PC-3 (cell line): ENCODE measurements around the gene MED6.

ENCODE experiments used
- CTCF ChIP-seq: fragments of 300-600 bp; sonication (generic); conservative IDR thresholded peaks from 2 replicates; pipeline ENCODE4 v1.5.1; 2017; ENCODE audit warnings: antibody characterized with exemption, low read depth, mild to moderate bottlenecking, low read length
- EZH2 ChIP-seq: fragments of 300-600 bp; sonication (generic); IDR thresholded peaks from one replicate; pipeline ENCODE4 v1.6.1; 2017; ENCODE audit warnings: antibody characterized with exemption, mild to moderate bottlenecking, low read length; ENCODE audit not compliant: unreplicated experiment
- EZH2phosphoT487 ChIP-seq: fragments of 300-600 bp; sonication (generic); IDR thresholded peaks from 2 replicates; pipeline ENCODE4 v1.6.1; 2018; ENCODE audit warnings: mild to moderate bottlenecking, antibody characterized with exemption, low read length, borderline replicate concordance

DNA sequence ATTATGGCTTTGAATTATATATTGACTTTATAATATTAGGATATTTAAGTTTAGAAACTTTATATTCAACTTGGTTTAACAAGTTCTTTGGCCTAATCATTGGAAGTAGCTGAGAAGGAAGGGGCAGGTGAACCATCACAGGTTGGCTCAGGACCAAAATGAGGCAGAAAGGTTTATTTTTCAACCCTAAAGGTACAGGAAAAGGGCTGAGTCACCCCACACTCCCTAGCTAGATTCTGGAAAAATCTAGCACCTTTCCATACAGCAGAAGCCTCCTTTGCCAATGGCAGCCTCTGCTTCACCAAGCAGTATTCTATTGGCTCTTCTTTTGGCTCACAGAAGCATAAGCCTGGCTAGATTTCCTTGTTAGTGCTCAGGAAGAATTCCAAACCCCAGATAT, 19.3 kb upstream of the MED6 start:
- no peak for TF ChIP-seq EZH2
- TF ChIP-seq CTCF: no peak
- TF ChIP-seq EZH2phosphoT487: no peak
